ENCODE results near the gene PUS1. TPM values are rescaled to one million over a fixed set of nuclear protein-coding genes. Genes with fewer than 3 reads are reported as not detected.

The PUS1 gene
- total and polyA plus RNA-seq, 12 donors, result 5.1 to 17.4 (median 7.8) TPM

GRCh38 chr12:131928080-131928710 lies 881 bp upstream of the PUS1 start:
- H3K4me3 ChIP-seq, result peak overlapping the region; percentile 52 to 98 (median 80)
- no peak for DNase-seq
- 36 to 37% methylated on average over 29 to 33 of the region's 33 CpGs for WGBS, 2 donors
- peaks cover 0 to 25% (median 16%) of the 10 kb centered on the region in 9 donors for H3K36me3 ChIP-seq
- intact Hi-C loops (cut with DNase I), result loop anchor here in 5 of 10 donors (1.0 to 5.0 kb wide), 4 partner anchors 31 to 96 kb away; partner anchors contain the start of gene ULK1 (in 2 of the 5)
- H3K27me3 ChIP-seq, result no peaks in the 10 kb centered on the region
- no peaks in the 10 kb centered on the region for H3K9me3 ChIP-seq
- ATAC-seq, result peak in 6 of 8 donors; percentile 1 to 12 (median 4)
- peaks cover 5 to 40% (median 22%) of the 10 kb centered on the region in 9 donors for H3K4me1 ChIP-seq
- no peak for TF ChIP-seq CTCF (IDR thresholded peaks at IDR 0.05)
- peak overlapping the region; percentile 88 to 96 (median 92) for H3K27ac ChIP-seq

- H3K27me3 ChIP-seq, result no peaks in the 10 kb centered on the region
- intact Hi-C loops (cut with DNase I), result loop anchor here in 7 of 10 donors (1.0 to 5.0 kb wide), 6 partner anchors 17 to 98 kb away; partner anchors contain the start of genes ULK1 (in 2 of the 7) and EP400 (in 1 of the 7)
- 1 to 2% methylated on average over 77 to 87 of the region's 87 CpGs for WGBS, 2 donors
- peak overlapping the region in 9 of 10 donors; percentile 45 to 96 (median 90) for H3K27ac ChIP-seq
- peak overlapping the region; percentile 52 to 98 (median 79) for H3K4me3 ChIP-seq
- peak in 5 of 8 donors; percentile 2 to 19 (median 8) for ATAC-seq
- TF ChIP-seq CTCF (IDR thresholded peaks at IDR 0.05), result no peak
- no peak for DNase-seq
- H3K4me1 ChIP-seq, result peaks cover 5 to 26% (median 14%) of the 10 kb centered on the region in 9 donors
- no peaks in the 10 kb centered on the region for H3K9me3 ChIP-seq
- peaks cover 0 to 42% (median 23%) of the 10 kb centered on the region in 9 donors for H3K36me3 ChIP-seq
Observed at GRCh38 chr12:131929581-131930456, 743 bp downstream of the PUS1 start.

DNA sequence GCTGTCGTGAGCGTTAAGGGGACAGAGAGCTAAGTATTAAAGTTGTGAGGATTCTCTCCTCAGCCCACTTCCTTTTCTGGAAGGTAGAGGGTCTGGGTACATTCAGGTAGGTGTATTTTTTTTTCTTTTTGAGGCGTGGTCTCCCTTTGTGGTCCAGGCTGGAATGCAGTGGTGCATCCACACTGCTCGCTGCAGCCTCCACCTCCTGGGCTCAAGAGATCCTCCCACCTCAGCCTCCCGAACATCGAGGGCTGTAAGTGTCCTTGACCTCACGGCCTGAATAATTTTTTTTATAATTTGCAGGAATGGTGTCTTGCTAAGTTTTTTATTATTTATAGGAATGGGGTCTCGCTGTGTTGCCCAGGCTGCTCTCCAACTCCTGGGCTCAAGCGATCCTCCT lies 1.4 kb downstream of the PUS1 start:
- Histone ChIP-seq H3K27me3 (no peaks in the 10 kb centered on the region), H3K27ac (peak overlapping the region in 1 of 10 donors; percentile 82), H3K9me3 (no peaks in the 10 kb centered on the region), H3K4me1 (peaks cover 5 to 22% (median 12%) of the 10 kb centered on the region in 9 donors), H3K4me3 (peak overlapping the region in 9 of 10 donors; percentile 52 to 98 (median 83)), H3K36me3 (peaks cover 0 to 48% (median 24%) of the 10 kb centered on the region in 9 donors)
- ATAC-seq (no peak), DNase-seq (no peak)
- intact Hi-C loops (cut with DNase I), result loop anchor here in 2 of 10 donors (2.0 to 5.0 kb wide), 2 partner anchors 16 to 33 kb away; no protein-coding TSS in a partner anchor
- WGBS, 2 donors, result 83 to 87% methylated on average over 9 of the region's 9 CpGs
- no peak for TF ChIP-seq CTCF (IDR thresholded peaks at IDR 0.05)

GRCh38 chr12:131933387-131933786 lies 4.3 kb downstream of the PUS1 start:
- DNase-seq, result no peak
- Histone ChIP-seq H3K9me3 (no peaks in the 10 kb centered on the region), H3K27me3 (no peaks in the 10 kb centered on the region), H3K4me1 (peaks cover 5 to 18% (median 12%) of the 10 kb centered on the region in 9 donors), H3K36me3 (peaks cover 0 to 72% (median 24%) of the 10 kb centered on the region in 9 donors), H3K4me3 (no peak overlapping the region), H3K27ac (no peak overlapping the region)
- ATAC-seq, result no peak
- TF ChIP-seq CTCF (IDR thresholded peaks at IDR 0.05), result no peak
- intact Hi-C loops (cut with DNase I), result loop anchor here in 1 of 10 donors (5.0 kb wide), 1 partner anchor 36 kb away; no protein-coding TSS in a partner anchor
- WGBS, 2 donors, result 93 to 95% methylated on average over 8 of the region's 8 CpGs

Measured in heart right ventricle (tissue), 16 donors.